ENCODE data around the gene IRX4.
"Not testable (repeated sequence)": the region's sequence is repeated elsewhere in the genome, so short reads cannot be mapped to it uniquely, and the experiment has no call there.

IRX4 gene

DNA sequence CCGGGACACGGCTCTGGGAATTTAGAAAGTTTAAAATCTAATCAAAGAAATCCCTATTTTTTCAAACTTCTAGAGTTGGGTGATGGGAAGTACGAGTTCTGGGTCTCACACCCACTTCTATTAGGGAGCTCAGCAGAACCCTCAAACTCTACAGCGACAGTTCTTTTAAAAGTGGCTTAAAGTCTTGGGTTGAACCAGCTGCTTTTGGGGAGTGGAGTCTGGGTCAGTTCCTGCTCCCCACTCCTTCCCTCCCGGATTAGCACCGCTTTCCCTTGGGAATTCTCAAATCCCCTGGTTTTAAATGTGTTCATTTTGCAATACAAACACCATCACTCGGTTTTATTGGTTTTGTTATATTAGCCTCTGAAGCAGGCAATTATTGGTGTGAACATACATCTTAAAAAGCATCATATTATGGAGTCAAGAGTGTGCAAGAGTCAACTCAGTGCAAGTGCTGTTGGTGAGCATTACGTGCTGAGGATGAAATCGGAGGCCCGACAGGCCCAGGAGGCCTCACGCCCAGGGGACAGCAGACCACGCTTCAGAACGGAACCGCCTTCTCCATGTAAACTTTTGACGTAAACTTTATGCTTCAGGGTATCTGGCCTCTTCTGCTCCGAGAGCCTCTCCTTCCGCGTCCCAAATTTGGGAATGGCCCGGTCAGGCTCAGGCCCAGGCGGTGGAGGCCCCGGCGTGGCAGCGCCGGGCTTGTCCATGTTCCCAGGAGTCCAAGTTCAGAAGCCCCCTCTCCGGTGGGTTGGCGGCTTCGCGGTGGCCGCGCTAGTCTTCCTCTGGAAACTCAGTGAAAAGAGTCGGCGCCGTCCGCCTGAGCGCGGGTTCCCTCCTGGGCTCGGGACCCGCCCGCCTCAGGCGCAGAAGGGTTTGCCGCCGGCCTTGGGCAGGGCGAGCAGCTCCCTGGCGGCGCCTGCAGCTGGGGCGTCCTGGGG lies 5.3 kb downstream of the IRX4 start:
- no peak for DNase-seq

DNA sequence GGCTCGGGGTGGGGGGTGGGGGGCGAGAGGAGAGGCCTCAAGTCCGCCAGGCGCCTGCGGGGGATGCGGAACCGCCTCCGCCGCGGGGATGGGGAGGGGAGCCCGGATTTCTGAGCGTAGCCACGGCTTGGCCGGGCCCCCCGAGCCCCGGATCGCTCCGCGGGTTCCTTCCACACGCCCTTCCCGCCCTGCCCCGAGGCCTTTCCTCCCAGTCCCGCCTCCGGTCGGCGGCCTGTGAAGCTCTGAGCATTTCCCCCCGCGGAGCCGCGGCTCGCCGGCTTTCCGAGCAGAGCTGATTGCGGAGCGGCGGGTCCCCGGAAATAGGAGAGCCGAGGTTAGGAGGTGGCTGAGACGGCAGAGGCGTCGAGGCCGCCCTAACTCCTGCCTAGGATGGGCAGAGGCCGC lies 6.1 kb downstream of the IRX4 start:
- DNase-seq, result no peak

DNA sequence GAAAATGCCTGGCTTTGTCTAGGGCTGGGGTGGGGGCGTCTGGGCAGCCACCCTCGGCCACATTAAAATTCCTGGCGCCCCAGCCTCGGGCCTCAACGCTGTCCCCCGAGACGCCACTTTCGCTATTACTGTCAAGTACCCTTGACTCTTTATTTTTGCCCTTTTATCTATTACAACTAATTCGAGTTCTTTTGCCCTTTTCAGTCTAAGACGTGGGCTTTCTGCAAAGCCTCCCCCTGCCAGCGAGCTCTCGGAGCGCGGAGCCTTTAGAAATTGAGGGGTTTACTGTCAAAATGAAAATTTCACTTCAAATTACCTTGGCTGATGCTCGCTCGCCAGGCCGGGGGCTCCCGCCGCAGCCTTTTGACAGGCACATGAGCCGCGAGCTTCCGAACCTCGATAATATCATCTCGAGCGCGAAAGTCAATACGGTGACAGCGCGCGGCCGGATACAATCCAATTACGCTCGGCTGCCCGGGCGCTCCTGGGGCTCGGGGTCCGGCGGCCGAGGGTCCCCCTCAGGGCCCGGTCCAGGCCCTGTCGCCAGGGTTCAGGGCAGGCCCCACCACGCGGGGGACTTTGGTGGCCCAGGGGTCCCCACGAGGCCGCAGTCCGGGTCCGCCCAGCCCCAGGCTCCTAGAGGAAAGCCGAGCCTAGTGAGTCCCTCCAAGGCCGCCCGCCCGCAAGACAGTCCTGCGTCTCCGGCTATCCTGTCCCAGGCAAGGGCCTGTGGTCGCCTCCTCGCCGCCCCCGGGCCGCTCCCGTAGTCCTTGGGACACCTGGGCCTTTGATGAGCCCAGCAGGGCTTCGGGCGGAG lies 6.7 kb downstream of the IRX4 start:
- DNase-seq, result no peak

GRCh38 chr5:1875281-1875842 lies 7.4 kb downstream of the IRX4 start:
- no peak for DNase-seq

DNA sequence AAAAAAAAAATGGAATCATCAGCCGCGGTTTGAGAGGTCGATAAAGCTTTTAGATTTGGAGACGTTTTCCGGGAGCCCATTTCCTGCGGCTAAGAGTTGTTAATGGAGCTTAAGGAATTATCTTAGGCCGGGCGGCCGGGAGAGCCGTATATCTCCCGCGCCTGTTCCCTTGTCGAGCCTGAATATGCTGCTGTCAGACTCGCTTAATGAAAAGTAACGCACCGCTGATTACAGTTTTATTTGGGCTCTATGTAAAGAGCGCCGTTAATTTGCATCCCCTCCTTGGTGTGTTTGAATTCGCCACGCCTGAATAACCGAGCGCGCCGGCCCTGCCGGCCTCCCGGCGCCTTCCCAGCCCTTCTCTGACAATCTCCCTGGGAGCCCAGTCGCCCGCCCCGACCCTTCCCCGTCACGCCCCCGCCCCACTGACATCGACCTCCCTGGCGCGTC lies 7.9 kb downstream of the IRX4 start:
- no peak for DNase-seq

GRCh38 chr5:1874348-1874747 lies 8.4 kb downstream of the IRX4 start:
- DNase-seq, result no peak

DNA sequence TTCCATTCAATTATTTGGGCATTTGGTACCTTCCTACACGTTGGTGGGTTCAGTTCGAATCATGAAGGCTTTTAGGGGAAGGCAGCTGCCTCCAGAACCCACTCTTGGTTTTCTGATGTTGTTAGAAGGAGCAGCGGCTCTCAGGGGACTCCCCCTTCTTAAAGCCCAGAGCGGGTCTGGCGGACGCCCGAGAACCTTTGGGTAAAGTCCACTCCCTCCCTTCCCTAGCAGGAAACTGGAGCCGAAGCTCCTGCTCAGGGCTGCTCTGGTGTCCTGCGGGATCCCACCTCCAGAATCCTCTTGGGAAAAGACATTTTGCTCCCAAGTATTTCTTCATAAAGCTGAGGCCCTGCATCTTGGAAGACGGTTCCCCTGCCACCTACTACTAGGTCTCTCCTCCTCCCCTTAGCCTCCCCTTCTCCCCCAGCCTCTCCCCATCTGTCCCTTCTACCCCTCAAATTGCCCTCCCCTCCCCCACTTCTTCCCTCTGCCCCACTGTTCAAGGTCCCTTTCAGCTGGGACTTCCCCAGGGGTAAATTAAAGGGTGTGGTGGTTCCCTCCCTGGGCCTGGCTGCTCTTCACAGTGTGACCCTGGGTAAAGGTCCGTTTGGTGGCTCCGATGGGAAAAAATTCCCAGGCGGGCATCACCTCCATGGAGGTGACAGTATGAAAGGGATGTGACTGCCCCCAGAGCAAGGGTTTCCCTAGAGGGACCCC lies 9.3 kb downstream of the IRX4 start:
- DNase-seq, result no peak

DNA sequence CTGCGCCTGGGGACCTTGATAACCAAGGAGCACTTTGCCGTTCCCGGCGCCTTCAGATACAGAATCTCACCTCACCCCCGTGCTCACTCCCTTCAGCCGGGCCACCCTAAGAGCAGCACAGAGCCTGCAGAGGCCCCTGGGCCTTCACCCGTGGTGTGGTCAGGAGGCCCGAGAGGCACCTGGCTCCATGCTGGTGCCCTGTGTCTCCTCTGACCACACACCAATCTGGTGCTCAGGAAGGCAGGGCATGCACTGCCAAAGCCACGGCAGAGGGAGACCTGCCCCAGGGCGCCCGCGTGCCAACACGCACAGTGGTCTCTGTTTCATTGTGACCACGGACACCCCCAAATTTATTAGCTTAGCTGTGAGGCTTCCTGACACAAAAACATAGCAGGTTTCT lies 11.3 kb downstream of the IRX4 start:
- no peak for DNase-seq

GRCh38 chr5:1870435-1871272 lies 12.1 kb downstream of the IRX4 start:
- DNase-seq, result not testable (repeated sequence)

GRCh38 chr5:1868886-1869475 lies 13.7 kb downstream of the IRX4 start:
- no peak for DNase-seq

- no peak for DNase-seq
Measured at GRCh38 chr5:1867815-1868143, 14.9 kb downstream of the IRX4 start.

- no peak for DNase-seq
Measured at GRCh38 chr5:1867114-1867814, 15.5 kb downstream of the IRX4 start.

- no peak for DNase-seq
Measured at GRCh38 chr5:1865948-1866347, 16.8 kb downstream of the IRX4 start.

DNA sequence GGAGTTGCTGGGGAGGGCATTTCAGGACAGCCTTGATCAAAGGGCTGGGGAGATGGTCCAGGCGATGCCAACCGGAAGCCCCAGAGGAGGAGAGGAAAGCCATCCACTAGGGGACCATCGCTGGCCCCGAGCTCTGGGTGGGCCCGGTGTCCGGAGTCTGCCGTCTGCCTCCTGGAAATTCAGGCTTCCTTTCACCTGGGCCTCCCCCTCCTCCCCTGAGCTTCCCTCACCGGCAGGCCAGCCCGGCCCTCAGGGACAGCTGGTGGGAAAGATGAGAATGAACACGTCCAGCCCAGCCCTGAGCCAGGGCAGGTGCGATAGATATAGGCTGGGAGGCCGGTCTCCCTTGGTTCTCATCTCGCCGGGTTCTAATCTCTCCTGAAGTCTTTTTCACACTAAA lies 17.2 kb downstream of the IRX4 start:
- DNase-seq, result no peak

DNA sequence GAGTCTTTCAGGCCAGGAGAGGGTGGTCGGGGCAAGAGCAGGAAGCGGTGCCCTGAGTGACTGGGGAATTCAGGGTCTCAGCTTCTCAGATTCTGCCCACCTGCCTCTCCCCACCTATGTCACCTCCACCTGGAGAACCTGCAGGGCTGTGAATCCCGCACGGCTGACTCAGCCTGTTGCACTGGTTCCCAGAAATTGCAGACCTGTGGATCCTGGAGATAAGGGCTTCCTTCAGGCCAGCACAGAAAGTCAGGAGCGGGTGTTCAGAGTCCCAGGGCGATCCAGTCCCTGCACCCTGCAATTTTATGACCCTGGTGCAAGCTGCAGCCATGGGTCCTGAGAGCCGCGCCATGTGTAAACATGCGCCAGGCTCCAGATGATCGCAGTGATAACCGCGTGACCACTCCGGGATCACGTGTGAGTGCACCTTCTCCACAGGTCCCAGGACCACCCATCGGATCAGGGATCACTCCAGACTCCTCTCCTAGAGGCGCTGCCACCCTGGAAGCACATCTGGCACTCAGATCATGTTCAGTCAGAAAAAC lies 17.8 kb downstream of the IRX4 start:
- no peak for DNase-seq

DNA sequence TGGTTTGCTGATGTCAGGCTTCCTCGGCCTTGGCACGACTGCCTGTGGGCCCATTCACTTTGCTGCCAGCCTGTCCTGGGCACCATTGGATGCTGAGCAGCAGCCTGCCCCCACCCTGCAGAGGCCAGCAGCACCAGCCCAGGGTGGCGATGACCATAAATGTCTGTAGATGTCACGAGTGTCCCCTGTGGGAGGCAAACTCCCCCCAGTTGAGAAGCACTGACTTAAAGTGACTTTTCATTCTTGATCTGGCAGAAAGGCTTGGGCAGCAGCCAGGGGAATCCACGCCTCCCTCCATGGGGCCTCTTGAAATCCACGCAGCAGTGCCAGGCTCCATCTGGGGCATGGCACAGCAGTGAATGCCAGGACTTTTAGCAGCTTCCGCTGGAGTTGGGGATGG lies 21.8 kb downstream of the IRX4 start:
- DNase-seq, result no peak

- no peak for DNase-seq
Measured at GRCh38 chr5:1860021-1860610, 22.6 kb downstream of the IRX4 start.

DNA sequence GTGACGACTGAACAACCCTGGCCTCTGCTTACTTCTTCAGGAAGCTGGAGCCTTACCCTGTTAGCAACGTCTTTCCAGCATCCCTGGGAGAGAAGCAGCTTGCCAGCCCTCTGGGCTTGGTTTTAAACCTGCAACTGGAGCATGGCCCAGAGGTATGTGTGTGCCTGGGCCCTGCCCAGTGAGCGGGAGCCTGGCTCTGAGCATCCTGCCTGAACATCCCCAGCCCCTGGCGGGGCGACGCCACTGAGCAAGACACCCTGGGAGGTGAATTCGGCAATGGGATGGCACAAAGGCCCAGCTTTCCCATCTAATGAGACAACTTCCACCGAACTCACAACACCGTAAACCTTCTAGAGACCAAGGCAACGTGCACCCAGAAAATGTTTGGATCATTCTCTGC lies 23.6 kb downstream of the IRX4 start:
- no peak for DNase-seq

DNA sequence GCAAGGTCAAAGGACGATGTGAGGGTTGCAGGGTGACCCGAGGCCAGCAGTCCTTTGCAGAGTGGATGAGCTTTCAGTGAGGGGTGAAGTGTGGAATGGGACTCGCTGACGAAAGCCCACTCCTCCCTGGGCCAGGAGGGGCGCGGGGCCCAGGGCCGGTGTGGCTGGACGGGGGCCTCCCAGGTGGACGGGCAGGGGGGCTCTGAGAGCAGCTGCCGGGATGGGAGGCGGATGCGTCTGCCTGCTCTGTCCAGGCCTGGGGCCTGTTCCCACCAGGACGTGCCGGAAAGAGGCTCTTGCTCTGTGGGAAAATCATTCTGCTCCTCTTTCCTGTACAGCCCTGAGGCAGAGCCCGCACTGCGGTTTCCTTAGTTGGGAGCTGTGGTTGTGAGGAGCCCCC lies 24.3 kb downstream of the IRX4 start:
- no peak for DNase-seq

GRCh38 chr5:1857256-1857600 lies 25.5 kb downstream of the IRX4 start:
- no peak for DNase-seq

Data from CD4-positive, alpha-beta T cell treated with Interleukin-6 for 4 hours (primary cell).